Heart left ventricle (tissue), 16 donors: ENCODE results near the gene CDC34. TPM values are rescaled to one million over a fixed set of nuclear protein-coding genes. Genes with fewer than 3 reads are reported as not detected.

Experiments
- ATAC-seq, 4 donors: fragments of 200-7000 bp; cut with Tn5 transposase; one replicate each; pipeline ENCODE4 v1.9.1; 2020 to 2022; ENCODE audit warnings: moderate library complexity in 4 of 4, mild to moderate bottlenecking in 3 of 4, moderate number of reproducible peaks in 1 of 4
- DNase-seq, 5 donors: peaks; one replicate each; pipeline ENCODE4 v3.0.0-alpha.2; 2020
- H3K27ac ChIP-seq, 12 donors: fragments of 200-600 bp; sonication (generic) in 4 of 12; one replicate each; pipeline versions ENCODE4 v1.5.0 to v1.8.0; 2016 to 2022; ENCODE audit warnings: mild to moderate bottlenecking in 2 of 12
- H3K27me3 ChIP-seq, 9 donors: fragments of 200-600 bp; sonication (generic) in 2 of 9; one replicate each; pipeline versions ENCODE4 v1.5.1 to v1.8.0; 2016 to 2022; ENCODE audit warnings: mild to moderate bottlenecking in 3 of 9
- H3K36me3 ChIP-seq, 9 donors: fragments of 200-600 bp; sonication (generic) in 2 of 9; one replicate each; pipeline versions ENCODE4 v1.5.0 to v1.8.0; 2018 to 2022; ENCODE audit warnings: mild to moderate bottlenecking in 2 of 9
- H3K4me1 ChIP-seq, 12 donors: fragments of 200-600 bp; sonication (generic) in 4 of 12; one replicate each; pipeline versions ENCODE4 v1.5.0 to v1.8.0; 2016 to 2022; ENCODE audit warnings: mild to moderate bottlenecking in 3 of 12
- H3K4me3 ChIP-seq, 12 donors: fragments of 200-600 bp; sonication (generic) in 4 of 12; one replicate each; pipeline versions ENCODE4 v1.5.0 to v1.8.0; 2017 to 2022; ENCODE audit warnings: mild to moderate bottlenecking in 9 of 12, moderate library complexity in 4 of 12
- H3K9me3 ChIP-seq, 12 donors: fragments of 200-600 bp; sonication (generic) in 4 of 12; one replicate each; pipeline versions ENCODE4 v1.5.0 to v1.8.0; 2016 to 2022; ENCODE audit warnings: mild to moderate bottlenecking in 1 of 12
- POLR2A ChIP-seq, 2 donors: fragments of 450-650 bp; IDR thresholded peaks; one replicate each; pipeline ENCODE4 v1.6.1; 2017; ENCODE audit warnings: antibody characterized with exemption in 2 of 2, mild to moderate bottlenecking in 2 of 2, moderate library complexity in 2 of 2
- WGBS, 4 donors: extraction: QIAGEN DNeasy Blood & Tissue Kit in 2 of 4; methylation state at CpG; one replicate each; pipeline versions ENCODE4 v1.1.5 to v1.1.7; 2013 to 2018; 5-methylcytosine and 5-hydroxymethylcytosine counted together
- intact Hi-C, 10 donors: fragments of 100-400 bp; cut with DNase I; formaldehyde crosslinking; loops; one replicate each; pipeline versions ENCODE4 v1.11.1 to v1.14.2; 2022
- polyA plus RNA-seq, 2 donors: library from polyadenylated mRNA; stranded (reverse); fragments of 200-250 nt; gene quantifications; one replicate each; pipeline ENCODE4 v1.2.3, GENCODE V29; 2013
- total RNA-seq, 9 donors: library from RNA; depleted of rRNA in 2 of 9; stranded (reverse); fragments of >200 nt in 2 of 9; fragmentation: NEBNext Ultra II Directional in 3 of 9; extraction: Animal tissue kit (Norgen Biotek cat#: 25700) in 3 of 9; gene quantifications; one replicate each; pipeline versions ENCODE4 v1.1.0 to v1.2.4, GENCODE V29; 2016 to 2023
- TF ChIP-seq, protein P1 (sequence below), 12 donors: fragments of 200-600 bp; sonication (generic) in 4 of 12; IDR thresholded peaks; one replicate each; pipeline versions ENCODE4 v1.5.0 to v1.8.0; 2018 to 2022; ENCODE audit warnings: antibody characterized with exemption in 12 of 12, mild to moderate bottlenecking in 5 of 12
- donor health status: ischemic (EF 13 %, LVEDD 7.1; RV severe dilation, severe dysfunction).
- donor health status: healthy with polysubstance abuse.
- donor health status: DM: no; HTN: yes; CAD: no.
- donor health status: DM: no; HTN: no; CAD: no.
- donor health status: ischemic (EF 25% LVEDD 6.9; RV normal size, moderate dysfunction).
- donor health status: ischemic (EF 25% LVEDD 5.7; RV mildly dilated, moderate dysfunction).
- donor health status: healthy.
- donor health status: DM: yes; HTN: yes; CAD: no.
- donor health status: ischemic (EF 35%, LVEDD 5.7; RV mildly dilated, moderate dysfunction).
- donor health status: nonischemic (EF 11% LVEDD 7.7; RV severe dilation, severe dysfunction).
- donor health status: DM: yes; HTN: yes; CAD: no.
- donor health status: PGD.
- donor health status: ischemic (EF 29% LVEDD 5.4; RV normal size, mild dysfunction).
- donor health status: nonischemic (EF 23%, LVEDD 6.1; RV moderate dilation, normal function).

CDC34 gene
- total and polyA plus RNA-seq, 11 donors: 61.9 to 200 (median 99.9) TPM

- intact Hi-C loops: loop anchor here in 1 of 10 donors (10.0 kb wide), 1 partner anchor 64 kb away; no protein-coding TSS in a partner anchor
- Histone ChIP-seq H3K4me3 (peak overlapping the region in 9 of 12 donors; percentile 11 to 44 (median 28)), H3K36me3 (no peaks in the 10 kb centered on the region), H3K27me3 (peaks cover 15 to 51% (median 29%) of the 10 kb centered on the region in 9 donors), H3K9me3 (no peaks in the 10 kb centered on the region), H3K4me1 (peaks cover 0 to 29% (median 16%) of the 10 kb centered on the region in 12 donors), H3K27ac (no peak overlapping the region)
- no peak for ATAC-seq
- 1 to 3% (median 2%) methylated on average over 37 to 50 of the region's 50 CpGs; no CpG with 5 or more reads in 1 of the 4 donors for WGBS, 4 donors
- DNase-seq: peak in 1 of 5 donors; percentile 59
- TF ChIP-seq, protein P1, sequence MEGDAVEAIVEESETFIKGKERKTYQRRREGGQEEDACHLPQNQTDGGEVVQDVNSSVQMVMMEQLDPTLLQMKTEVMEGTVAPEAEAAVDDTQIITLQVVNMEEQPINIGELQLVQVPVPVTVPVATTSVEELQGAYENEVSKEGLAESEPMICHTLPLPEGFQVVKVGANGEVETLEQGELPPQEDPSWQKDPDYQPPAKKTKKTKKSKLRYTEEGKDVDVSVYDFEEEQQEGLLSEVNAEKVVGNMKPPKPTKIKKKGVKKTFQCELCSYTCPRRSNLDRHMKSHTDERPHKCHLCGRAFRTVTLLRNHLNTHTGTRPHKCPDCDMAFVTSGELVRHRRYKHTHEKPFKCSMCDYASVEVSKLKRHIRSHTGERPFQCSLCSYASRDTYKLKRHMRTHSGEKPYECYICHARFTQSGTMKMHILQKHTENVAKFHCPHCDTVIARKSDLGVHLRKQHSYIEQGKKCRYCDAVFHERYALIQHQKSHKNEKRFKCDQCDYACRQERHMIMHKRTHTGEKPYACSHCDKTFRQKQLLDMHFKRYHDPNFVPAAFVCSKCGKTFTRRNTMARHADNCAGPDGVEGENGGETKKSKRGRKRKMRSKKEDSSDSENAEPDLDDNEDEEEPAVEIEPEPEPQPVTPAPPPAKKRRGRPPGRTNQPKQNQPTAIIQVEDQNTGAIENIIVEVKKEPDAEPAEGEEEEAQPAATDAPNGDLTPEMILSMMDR (IDR thresholded peaks at IDR 0.05): no peak
- no peak for TF ChIP-seq POLR2A (IDR thresholded peaks at IDR 0.05)
These were observed 58.8 kb downstream of the CDC34 start for GRCh38 chr19:590396-590745.

DNA sequence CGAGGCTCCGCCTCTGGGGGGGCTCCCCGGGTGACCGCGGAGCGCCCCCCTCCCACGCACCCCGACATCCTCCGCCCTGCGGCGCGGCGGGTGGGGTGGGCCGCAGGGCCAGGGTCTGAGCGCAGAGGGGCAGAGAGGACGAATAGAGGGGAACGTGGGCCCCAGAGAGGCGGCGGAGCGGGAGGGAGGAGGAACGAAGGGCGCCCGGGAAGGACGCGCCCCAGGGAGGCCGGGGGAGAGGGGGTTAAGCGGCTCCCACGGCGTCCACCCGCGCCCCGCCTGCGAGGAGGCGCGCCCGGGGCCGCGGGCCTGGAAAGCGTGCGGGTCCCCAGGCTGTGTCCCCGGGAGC is 59.2 kb downstream of the CDC34 start:
- DNase-seq (no peak), ATAC-seq (no peak)
- H3K36me3 ChIP-seq: no peaks in the 10 kb centered on the region
- peaks cover 0 to 29% (median 16%) of the 10 kb centered on the region in 12 donors for H3K4me1 ChIP-seq
- peaks cover 15 to 51% (median 29%) of the 10 kb centered on the region in 9 donors for H3K27me3 ChIP-seq
- 3 to 9% (median 7%) methylated on average over 17 to 41 of the region's 41 CpGs for WGBS, 4 donors
- no peak for TF ChIP-seq POLR2A (IDR thresholded peaks at IDR 0.05)
- TF ChIP-seq, protein P1 (IDR thresholded peaks at IDR 0.05): no peak
- intact Hi-C loops: loop anchor here in 1 of 10 donors (10.0 kb wide), 1 partner anchor 64 kb away; no protein-coding TSS in a partner anchor
- no peak overlapping the region for H3K27ac ChIP-seq
- H3K9me3 ChIP-seq: no peaks in the 10 kb centered on the region
- peak overlapping the region in 11 of 12 donors; percentile 8 to 44 (median 25) for H3K4me3 ChIP-seq

- intact Hi-C loops: loop anchor here in 1 of 10 donors (10.0 kb wide), 1 partner anchor 63 kb away; no protein-coding TSS in a partner anchor
- H3K36me3 ChIP-seq: no peaks in the 10 kb centered on the region
- H3K9me3 ChIP-seq: no peaks in the 10 kb centered on the region
- DNase-seq (peak in 1 of 5 donors; percentile 67), ATAC-seq (peak in 3 of 4 donors; percentile 19 to 38 (median 32))
- peaks cover 0 to 29% (median 16%) of the 10 kb centered on the region in 12 donors for H3K4me1 ChIP-seq
- no peak overlapping the region for H3K27ac ChIP-seq
- 29 to 35% (median 33%) methylated on average over 45 to 75 of the region's 75 CpGs for WGBS, 4 donors
- TF ChIP-seq, protein P1 (IDR thresholded peaks at IDR 0.05): no peak
- TF ChIP-seq POLR2A (IDR thresholded peaks at IDR 0.05): no peak
- H3K4me3 ChIP-seq: peak overlapping the region in 9 of 12 donors; percentile 8 to 44 (median 28)
- H3K27me3 ChIP-seq: peaks cover 15 to 51% (median 29%) of the 10 kb centered on the region in 9 donors
These were observed 59.8 kb downstream of the CDC34 start for GRCh38 chr19:591099-591958.

Other genes with a start within 250 kb of the CDC34 start
- 1 to 10 TPM in 4 of 9 donors, under 1 TPM in 5; 0.09 to 4.1 (median 1.00) TPM for gene PLPP2, start 240.4 kb upstream of the CDC34 start, total RNA-seq
- gene PLPP2, start 240.4 kb upstream of the CDC34 start, polyA plus RNA-seq: under 1 TPM; 0.54 to 0.99 TPM
- gene MIER2, start 187.0 kb upstream of the CDC34 start, total RNA-seq: 10 to 100 TPM; 15.7 to 30.3 (median 19.5) TPM
- gene MIER2, start 187.0 kb upstream of the CDC34 start, polyA plus RNA-seq: 10 to 100 TPM; 18.7 to 22.2 TPM
- gene C2CD4C, start 122.6 kb upstream of the CDC34 start, total RNA-seq: 1 to 10 TPM in 5 of 9 donors, under 1 TPM in 4; 0.12 to 2.2 (median 1.1) TPM
- gene C2CD4C, start 122.6 kb upstream of the CDC34 start, polyA plus RNA-seq: 1 to 10 TPM; 1.3 to 1.4 TPM
- gene SHC2, start 70.7 kb upstream of the CDC34 start, total RNA-seq: 10 to 100 TPM in 7 of 9 donors, 1 to 10 TPM in 2; 9.1 to 35.8 (median 14.6) TPM
- 10 to 100 TPM in 1 of 2 donors, 1 to 10 TPM in 1; 6.7 to 22.3 TPM for gene SHC2, start 70.7 kb upstream of the CDC34 start, polyA plus RNA-seq
- under 1 TPM in 8 of 9 donors, not detected in 1; 0.23 to 0.56 (median 0.36) TPM for gene MADCAM1, start 35.3 kb upstream of the CDC34 start, total RNA-seq
- under 1 TPM; 0.04 to 0.61 TPM for gene MADCAM1, start 35.3 kb upstream of the CDC34 start, polyA plus RNA-seq
- 10 to 100 TPM in 8 of 9 donors, 1 to 10 TPM in 1; 5.7 to 39.3 (median 11.3) TPM for gene TPGS1, start 24.3 kb upstream of the CDC34 start, total RNA-seq
- gene TPGS1, start 24.3 kb upstream of the CDC34 start, polyA plus RNA-seq: 10 to 100 TPM; 18.3 to 18.6 TPM
- 1 to 10 TPM in 2 of 9 donors, under 1 TPM in 2, not detected in 5; 0.40 to 3.0 (median 0.87) TPM for gene GZMM, start 12.3 kb downstream of the CDC34 start, total RNA-seq
- gene GZMM, start 12.3 kb downstream of the CDC34 start, polyA plus RNA-seq: under 1 TPM; 0.12 to 0.34 TPM
- gene BSG, start 40.8 kb downstream of the CDC34 start, total RNA-seq: 1,000 to 10,000 TPM; 1,160 to 2,590 (median 1,462) TPM
- gene BSG, start 40.8 kb downstream of the CDC34 start, polyA plus RNA-seq: 1,000 to 10,000 TPM in 1 of 2 donors, 100 to 1,000 TPM in 1; 727 to 2,989 TPM
- 10 to 100 TPM in 7 of 9 donors, 1 to 10 TPM in 2; 4.1 to 27.4 (median 15.4) TPM for gene HCN2, start 58.1 kb downstream of the CDC34 start, total RNA-seq
- 10 to 100 TPM in 1 of 2 donors, 1 to 10 TPM in 1; 4.8 to 22.4 TPM for gene HCN2, start 58.1 kb downstream of the CDC34 start, polyA plus RNA-seq
- 10 to 100 TPM; 32.0 to 78.0 (median 41.5) TPM for gene POLRMT, start 101.8 kb downstream of the CDC34 start, total RNA-seq
- 10 to 100 TPM; 38.8 to 75.2 TPM for gene POLRMT, start 101.8 kb downstream of the CDC34 start, polyA plus RNA-seq
- under 1 TPM in 3 of 9 donors, not detected in 6; 0.16 to 0.36 (median 0.20) TPM for gene FGF22, start 108.1 kb downstream of the CDC34 start, total RNA-seq
- gene FGF22, start 108.1 kb downstream of the CDC34 start, polyA plus RNA-seq: under 1 TPM; 0.07 to 0.11 TPM
- 100 to 1,000 TPM in 1 of 9 donors, 10 to 100 TPM in 8; 21.6 to 105 (median 29.4) TPM for gene RNF126, start 131.5 kb downstream of the CDC34 start, total RNA-seq
- 10 to 100 TPM; 23.5 to 45.2 TPM for gene RNF126, start 131.5 kb downstream of the CDC34 start, polyA plus RNA-seq
- gene FSTL3, start 144.6 kb downstream of the CDC34 start, total RNA-seq: 100 to 1,000 TPM in 4 of 9 donors, 10 to 100 TPM in 5; 41.7 to 347 (median 99.9) TPM
- 100 to 1,000 TPM; 131 to 376 TPM for gene FSTL3, start 144.6 kb downstream of the CDC34 start, polyA plus RNA-seq
- gene PRSS57, start 163.7 kb downstream of the CDC34 start, total RNA-seq: not detected
- not detected for gene PRSS57, start 163.7 kb downstream of the CDC34 start, polyA plus RNA-seq
- gene PALM, start 177.2 kb downstream of the CDC34 start, total RNA-seq: 10 to 100 TPM; 13.5 to 42.3 (median 23.3) TPM
- gene PALM, start 177.2 kb downstream of the CDC34 start, polyA plus RNA-seq: 10 to 100 TPM; 15.7 to 23.8 TPM
- gene MISP, start 219.4 kb downstream of the CDC34 start, total RNA-seq: 1 to 10 TPM in 1 of 9 donors, not detected in 8; 1.1 TPM
- under 1 TPM in 1 of 2 donors, not detected in 1; 0.06 TPM for gene MISP, start 219.4 kb downstream of the CDC34 start, polyA plus RNA-seq